ENCODE measurements around the gene NAALADL1. TPM values are rescaled to one million over a fixed set of nuclear protein-coding genes. Genes with fewer than 3 reads are reported as not detected.

The NAALADL1 gene
- total RNA-seq, 2 donors from 2014 or later = 11.2 to 12.6 TPM

DNA sequence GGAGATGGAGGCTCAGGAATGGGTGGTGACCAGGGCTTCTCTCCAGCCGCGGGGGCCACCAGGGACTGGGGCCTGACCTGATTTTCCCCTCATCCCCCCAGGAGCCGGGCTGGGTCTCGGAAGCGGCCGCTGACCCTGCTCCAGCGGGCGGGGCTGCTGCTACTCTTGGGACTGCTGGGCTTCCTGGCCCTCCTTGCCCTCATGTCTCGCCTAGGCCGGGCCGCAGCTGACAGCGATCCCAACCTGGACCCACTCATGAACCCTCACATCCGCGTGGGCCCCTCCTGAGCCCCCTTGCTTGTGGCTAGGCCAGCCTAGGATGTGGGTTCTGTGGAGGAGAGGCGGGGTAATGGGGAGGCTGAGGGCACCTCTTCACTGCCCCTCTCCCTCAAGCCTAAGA lies 29.5 kb upstream of the NAALADL1 start:
- no peak overlapping the region for H3K4me3 Mint-ChIP-seq
- ATAC-seq (replicated peaks) = no peak
- H3K4me1 Mint-ChIP-seq = peaks cover 25% of the 10 kb centered on the region
- H3K9me3 Mint-ChIP-seq = no peaks in the 10 kb centered on the region
- no peak overlapping the region for H3K27ac Mint-ChIP-seq
- no peaks in the 10 kb centered on the region for H3K27me3 Mint-ChIP-seq
- peaks cover 61% of the 10 kb centered on the region for H3K36me3 Mint-ChIP-seq (ENCODE audit: low read depth)

DNA sequence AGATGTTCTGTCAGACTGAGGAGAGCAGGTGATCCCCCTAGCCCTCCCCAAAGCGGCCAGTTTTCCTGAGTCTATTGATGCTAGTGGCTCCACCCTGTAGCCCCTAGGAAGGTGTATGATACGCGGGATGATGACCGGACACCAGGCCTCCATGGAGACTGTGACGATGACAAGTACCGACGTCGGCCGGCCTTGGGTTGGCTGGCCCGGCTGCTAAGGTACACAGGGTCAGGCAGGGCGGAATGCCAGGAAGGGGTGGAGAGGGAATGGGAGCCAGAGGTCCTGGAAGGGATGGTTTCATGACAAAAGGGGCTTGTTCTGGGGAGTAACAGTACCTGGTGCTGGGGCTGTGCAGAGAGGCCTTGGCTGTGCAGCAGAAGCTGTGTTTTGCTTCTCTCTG lies 28.9 kb upstream of the NAALADL1 start:
- H3K4me3 Mint-ChIP-seq = no peak overlapping the region
- no peaks in the 10 kb centered on the region for H3K9me3 Mint-ChIP-seq
- peaks cover 67% of the 10 kb centered on the region for H3K36me3 Mint-ChIP-seq (ENCODE audit: low read depth)
- ATAC-seq (replicated peaks) = no peak
- H3K27ac Mint-ChIP-seq = no peak overlapping the region
- no peaks in the 10 kb centered on the region for H3K27me3 Mint-ChIP-seq
- H3K4me1 Mint-ChIP-seq = peaks cover 28% of the 10 kb centered on the region

DNA sequence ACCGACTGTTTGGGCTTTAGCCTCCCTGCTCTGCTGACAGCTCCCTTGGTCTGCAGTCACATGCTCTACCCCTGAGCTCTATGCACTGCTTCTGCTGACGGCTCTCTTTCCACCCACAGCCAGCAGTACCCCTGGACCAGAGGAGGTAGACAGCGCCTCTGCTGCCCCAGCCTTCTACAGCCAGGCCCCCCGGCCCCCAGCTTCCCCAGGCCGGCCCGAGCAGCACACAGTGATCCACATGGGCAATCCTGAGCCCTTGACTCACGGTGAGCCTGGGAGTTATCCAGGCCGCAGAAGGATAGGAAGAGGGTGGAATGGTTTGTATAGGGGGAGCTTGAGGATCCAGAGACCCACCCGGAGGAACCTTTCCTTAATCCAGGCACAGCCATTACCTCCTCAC lies 28.5 kb upstream of the NAALADL1 start:
- Mint-ChIP-seq H3K36me3 (ENCODE audit: low read depth) (peaks cover 70% of the 10 kb centered on the region), H3K4me1 (peaks cover 28% of the 10 kb centered on the region), H3K27ac (no peak overlapping the region), H3K4me3 (no peak overlapping the region), H3K9me3 (no peaks in the 10 kb centered on the region), H3K27me3 (no peaks in the 10 kb centered on the region)
- no peak for ATAC-seq (replicated peaks)

DNA sequence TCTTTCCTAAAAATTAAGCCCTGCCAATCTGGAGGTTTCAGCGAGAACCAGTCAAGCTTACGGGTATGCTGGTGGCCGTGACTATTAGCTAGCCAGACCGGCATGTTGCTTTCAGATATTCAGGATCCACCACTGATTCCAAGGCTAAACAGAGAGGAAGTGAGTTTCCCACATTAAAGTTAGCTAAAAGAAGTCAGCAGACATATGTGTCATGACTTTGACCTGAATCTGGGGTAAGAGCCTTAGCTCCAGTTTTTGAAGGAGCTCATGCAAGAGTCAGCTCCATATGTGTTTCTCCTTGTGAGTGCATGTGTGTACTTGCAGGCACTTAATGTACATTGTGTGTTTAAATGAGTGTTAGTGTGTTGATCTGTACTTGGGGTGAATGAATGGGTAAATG lies 27.1 kb upstream of the NAALADL1 start:
- Mint-ChIP-seq H3K4me3 (peak overlapping the region; percentile 98), H3K4me1 (peaks cover 33% of the 10 kb centered on the region), H3K9me3 (no peaks in the 10 kb centered on the region), H3K27me3 (no peaks in the 10 kb centered on the region), H3K27ac (peak overlapping the region; percentile 98), H3K36me3 (ENCODE audit: low read depth) (peaks cover 84% of the 10 kb centered on the region)
- ATAC-seq (replicated peaks) = no peak

DNA sequence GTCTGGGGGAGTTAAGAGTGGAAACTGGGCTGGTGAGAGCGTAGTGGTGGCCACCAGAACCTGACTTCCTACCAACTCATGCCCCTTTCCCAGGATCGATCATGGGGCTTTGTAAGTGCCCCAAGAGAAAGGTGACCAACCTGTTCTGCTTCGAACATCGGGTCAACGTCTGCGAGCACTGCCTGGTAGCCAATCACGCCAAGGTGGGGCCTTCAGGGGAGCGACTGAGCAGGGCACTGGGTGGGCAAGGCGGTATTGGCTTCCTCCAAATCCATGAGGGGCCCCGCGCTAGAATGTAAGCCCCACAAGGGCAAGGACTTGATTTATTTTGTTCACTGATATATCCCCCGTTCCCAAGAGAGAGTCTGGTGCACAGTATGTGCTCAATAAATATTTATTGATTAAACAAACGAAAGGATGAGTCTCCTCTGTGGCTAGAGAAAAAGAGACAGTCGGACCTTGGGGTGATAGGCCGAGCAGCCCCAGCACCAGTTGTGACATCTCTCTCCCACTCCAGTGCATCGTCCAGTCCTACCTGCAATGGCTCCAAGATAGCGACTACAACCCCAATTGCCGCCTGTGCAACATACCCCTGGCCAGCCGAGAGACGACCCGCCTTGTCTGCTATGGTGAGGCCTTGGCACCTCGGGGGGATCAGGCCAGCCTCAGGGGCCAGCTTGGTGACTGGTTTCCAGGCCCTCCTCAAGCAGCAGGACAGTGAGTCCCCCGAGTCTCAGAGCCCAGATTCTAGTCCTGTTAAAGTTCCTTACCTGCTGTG lies 26.4 kb upstream of the NAALADL1 start:
- ATAC-seq (replicated peaks) = no peak
- Mint-ChIP-seq H3K4me1 (peaks cover 33% of the 10 kb centered on the region), H3K36me3 (ENCODE audit: low read depth) (peaks cover 90% of the 10 kb centered on the region), H3K27me3 (no peaks in the 10 kb centered on the region), H3K9me3 (no peaks in the 10 kb centered on the region), H3K4me3 (peak overlapping the region; percentile 98), H3K27ac (peak overlapping the region; percentile 98)

DNA sequence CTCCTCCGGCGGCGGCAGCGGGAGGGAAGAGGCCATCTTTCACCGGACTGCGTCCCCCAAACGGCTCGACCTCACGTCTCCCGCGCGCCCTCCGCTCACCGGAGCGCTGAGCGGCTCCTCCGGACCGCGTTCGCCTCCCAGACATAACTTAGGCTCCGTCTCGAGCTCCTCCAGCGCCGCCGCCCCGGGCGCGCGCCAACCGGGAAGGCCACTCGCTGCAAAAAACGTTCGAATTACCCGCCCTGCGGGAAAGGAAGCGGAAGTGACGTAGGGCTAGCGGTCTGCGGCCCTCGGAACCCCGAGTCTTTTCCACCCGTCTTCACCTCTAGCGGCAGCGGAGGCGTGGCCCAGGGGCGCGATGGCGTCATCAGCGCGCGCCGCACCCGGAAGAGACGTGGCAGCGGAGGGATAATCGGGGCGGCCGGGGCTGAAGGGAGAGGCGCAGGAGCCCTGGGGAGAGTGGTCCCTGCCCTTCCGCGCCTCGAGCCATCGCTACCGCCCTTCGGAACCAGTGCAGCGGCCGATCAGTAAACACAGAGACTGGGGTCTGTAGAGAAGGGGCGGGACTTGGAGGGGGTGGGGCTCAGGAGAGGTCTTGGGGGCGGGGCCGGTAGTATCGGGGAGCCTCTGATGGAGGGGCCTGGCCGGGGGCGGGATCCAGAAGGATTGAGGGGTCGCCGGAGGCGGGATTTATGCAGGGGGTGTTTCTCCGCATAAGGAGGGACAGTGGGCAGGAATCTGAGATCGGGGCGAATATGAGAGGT lies 25.7 kb upstream of the NAALADL1 start, which contains the start of the genes CDCA5 and ZFPL1:
Gene CDCA5 (minus strand): TSS at position 207 of the 764 bp plus-strand sequence. CDS start 62 bp downstream, at position 145.
Gene ZFPL1 (plus strand): TSS at position 389 of the 764 bp plus-strand sequence. CDS start 477 bp downstream, outside the sequence.
- peak within 1 kb of the TSS; percentile 98 for H3K27ac Mint-ChIP-seq
- peak within 1 kb of the TSS; percentile 98 for H3K4me3 Mint-ChIP-seq

DNA sequence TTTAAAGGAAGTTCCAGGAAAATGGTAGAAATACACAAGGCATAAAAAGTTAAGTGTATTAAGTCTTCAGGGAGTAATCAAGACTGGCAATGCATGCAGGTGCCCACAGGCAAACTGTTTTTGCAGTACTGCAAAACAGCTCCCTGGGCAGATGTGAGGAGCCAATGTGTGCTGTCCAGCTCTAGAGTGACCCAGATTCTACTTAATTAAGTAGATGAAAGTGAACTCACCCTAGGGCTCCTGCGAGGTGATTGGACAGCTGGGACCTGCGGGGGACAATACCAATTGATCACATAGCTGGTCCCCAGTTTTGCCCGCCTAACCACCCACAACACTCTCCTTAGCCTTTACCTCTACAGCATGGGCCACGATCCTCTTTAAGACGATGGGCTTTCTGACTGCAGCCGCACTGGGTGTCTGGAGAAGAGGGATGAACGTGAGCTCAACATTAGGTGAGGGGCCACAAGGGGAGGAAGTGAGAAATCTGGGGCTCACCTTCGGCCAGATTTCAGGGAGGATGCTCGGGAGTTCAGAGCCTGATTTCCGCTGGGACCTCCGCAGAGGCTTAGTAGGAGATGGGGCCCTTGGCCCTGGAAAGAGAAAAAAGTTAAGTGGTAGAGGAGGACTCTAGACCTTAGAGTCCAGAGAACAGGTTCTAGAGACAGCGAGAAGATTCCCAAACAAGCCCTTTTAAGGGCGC lies 24.9 kb upstream of the NAALADL1 start:
- H3K36me3 Mint-ChIP-seq (ENCODE audit: low read depth) = peaks cover 91% of the 10 kb centered on the region
- H3K9me3 Mint-ChIP-seq = no peaks in the 10 kb centered on the region
- H3K27ac Mint-ChIP-seq = peak overlapping the region; percentile 98
- peak overlapping the region; percentile 98 for H3K4me3 Mint-ChIP-seq
- peak; percentile 3 for ATAC-seq (replicated peaks)
- peaks cover 35% of the 10 kb centered on the region for H3K4me1 Mint-ChIP-seq
- no peaks in the 10 kb centered on the region for H3K27me3 Mint-ChIP-seq

More for the DNA sequence above, 25.7 kb upstream of the NAALADL1 start, which contains the start of the genes CDCA5 and ZFPL1:
- peaks cover 33% of the 10 kb centered on the region for H3K4me1 Mint-ChIP-seq
- ATAC-seq (replicated peaks) = peak; percentile 94
- H3K27me3 Mint-ChIP-seq = no peaks in the 10 kb centered on the region
- no peaks in the 10 kb centered on the region for H3K9me3 Mint-ChIP-seq
- H3K36me3 Mint-ChIP-seq (ENCODE audit: low read depth) = peaks cover 91% of the 10 kb centered on the region

DNA sequence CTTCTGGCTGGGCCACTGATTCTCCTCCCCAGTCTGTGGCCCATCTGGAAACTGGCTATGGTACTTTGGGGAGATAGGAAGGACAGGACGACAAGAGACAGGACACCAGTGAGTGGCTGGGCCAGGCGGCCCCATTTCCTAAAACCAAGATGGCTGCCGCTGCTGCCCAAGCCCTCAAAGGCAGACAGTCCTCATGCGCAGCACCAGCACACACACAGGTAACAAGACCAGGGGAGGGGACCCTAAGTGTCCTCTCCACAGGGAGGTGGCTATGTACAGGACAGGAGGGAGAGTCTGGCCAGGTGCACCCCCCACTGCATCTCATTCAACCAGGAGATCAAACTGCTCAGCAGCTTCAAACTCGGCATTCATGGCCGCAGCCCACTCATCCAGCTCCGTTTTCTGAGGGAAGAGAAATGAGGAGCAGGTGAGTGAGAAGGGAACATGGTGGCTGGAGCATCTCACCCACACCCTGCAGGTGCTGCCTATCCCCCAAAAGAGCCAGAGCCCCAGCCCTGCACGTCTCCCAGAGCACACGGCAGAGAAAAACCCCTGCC lies 20.5 kb upstream of the NAALADL1 start:
- no peak for ATAC-seq (replicated peaks)
- H3K9me3 Mint-ChIP-seq = no peaks in the 10 kb centered on the region
- H3K27me3 Mint-ChIP-seq = no peaks in the 10 kb centered on the region
- peak overlapping the region; percentile 87 for H3K27ac Mint-ChIP-seq
- H3K4me3 Mint-ChIP-seq = peak overlapping the region; percentile 38
- H3K36me3 Mint-ChIP-seq (ENCODE audit: low read depth) = peaks cover 79% of the 10 kb centered on the region
- peaks cover 27% of the 10 kb centered on the region for H3K4me1 Mint-ChIP-seq

DNA sequence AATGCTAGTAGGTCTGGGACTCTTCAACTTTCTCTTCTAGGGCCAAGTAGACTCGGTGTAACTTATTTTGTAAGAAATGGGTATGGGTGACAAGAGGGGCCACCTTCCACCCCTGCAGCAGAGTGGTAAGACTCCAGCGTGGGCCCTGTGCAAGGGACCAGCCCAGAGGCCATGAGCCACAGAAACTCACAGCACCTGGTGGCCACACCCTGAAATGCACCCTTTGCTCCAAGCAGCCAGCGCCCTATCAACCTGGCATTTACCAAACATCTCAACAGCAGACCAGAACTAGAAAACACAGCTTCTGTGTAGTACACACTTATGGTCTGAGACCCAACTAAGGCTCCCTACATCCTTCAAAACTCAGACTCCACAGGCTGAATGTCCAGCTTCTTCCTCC lies 19.8 kb upstream of the NAALADL1 start:
- Mint-ChIP-seq H3K27ac (peak overlapping the region; percentile 87), H3K36me3 (ENCODE audit: low read depth) (peaks cover 72% of the 10 kb centered on the region), H3K4me1 (peaks cover 24% of the 10 kb centered on the region), H3K27me3 (no peaks in the 10 kb centered on the region), H3K4me3 (peak overlapping the region; percentile 38), H3K9me3 (no peaks in the 10 kb centered on the region)
- ATAC-seq (replicated peaks) = peak; percentile 90

DNA sequence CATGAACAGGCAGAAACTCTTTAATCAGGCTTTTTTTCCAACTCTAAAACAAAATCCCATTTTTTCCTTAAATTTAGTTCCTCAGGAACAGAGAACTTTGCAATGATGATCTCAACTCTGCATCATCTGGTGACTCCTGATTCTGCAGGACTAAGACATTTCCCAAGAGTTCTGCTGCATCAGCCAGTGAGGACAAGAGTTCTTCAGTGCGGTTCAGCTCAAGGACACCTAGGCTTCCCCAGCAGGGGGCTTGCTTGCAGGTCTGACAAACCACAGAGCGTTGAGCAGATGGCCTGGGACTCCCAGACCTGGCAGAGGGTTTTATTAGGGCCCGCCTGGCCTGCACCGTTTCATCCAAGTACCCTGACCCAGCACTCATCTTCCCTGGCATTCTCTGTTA lies 19.1 kb upstream of the NAALADL1 start:
- Mint-ChIP-seq H3K9me3 (no peaks in the 10 kb centered on the region), H3K4me3 (no peak overlapping the region), H3K36me3 (ENCODE audit: low read depth) (peaks cover 65% of the 10 kb centered on the region), H3K27ac (no peak overlapping the region), H3K27me3 (no peaks in the 10 kb centered on the region), H3K4me1 (peaks cover 18% of the 10 kb centered on the region)
- no peak for ATAC-seq (replicated peaks)

DNA sequence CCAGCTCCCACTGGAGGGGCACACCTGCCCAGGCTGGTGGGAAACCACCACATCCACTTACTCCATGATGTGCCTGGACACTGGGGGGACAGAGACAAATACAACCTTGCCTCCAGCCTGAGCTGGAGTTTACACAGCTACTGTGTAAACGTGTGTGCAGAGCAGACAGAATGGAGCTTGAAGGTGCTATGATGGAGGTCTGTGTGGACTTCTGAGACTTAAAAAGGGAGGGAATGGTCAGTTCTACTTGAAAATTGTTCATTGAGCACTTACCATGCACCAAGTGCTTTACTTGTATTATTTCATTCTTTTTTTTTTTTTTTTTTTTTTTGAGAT lies 14.2 kb upstream of the NAALADL1 start:
- H3K4me1 Mint-ChIP-seq = no peaks in the 10 kb centered on the region
- ATAC-seq (replicated peaks) = no peak
- no peak overlapping the region for H3K4me3 Mint-ChIP-seq
- no peaks in the 10 kb centered on the region for H3K27me3 Mint-ChIP-seq
- H3K36me3 Mint-ChIP-seq (ENCODE audit: low read depth) = peaks cover 17% of the 10 kb centered on the region
- H3K9me3 Mint-ChIP-seq = no peaks in the 10 kb centered on the region
- H3K27ac Mint-ChIP-seq = no peak overlapping the region

DNA sequence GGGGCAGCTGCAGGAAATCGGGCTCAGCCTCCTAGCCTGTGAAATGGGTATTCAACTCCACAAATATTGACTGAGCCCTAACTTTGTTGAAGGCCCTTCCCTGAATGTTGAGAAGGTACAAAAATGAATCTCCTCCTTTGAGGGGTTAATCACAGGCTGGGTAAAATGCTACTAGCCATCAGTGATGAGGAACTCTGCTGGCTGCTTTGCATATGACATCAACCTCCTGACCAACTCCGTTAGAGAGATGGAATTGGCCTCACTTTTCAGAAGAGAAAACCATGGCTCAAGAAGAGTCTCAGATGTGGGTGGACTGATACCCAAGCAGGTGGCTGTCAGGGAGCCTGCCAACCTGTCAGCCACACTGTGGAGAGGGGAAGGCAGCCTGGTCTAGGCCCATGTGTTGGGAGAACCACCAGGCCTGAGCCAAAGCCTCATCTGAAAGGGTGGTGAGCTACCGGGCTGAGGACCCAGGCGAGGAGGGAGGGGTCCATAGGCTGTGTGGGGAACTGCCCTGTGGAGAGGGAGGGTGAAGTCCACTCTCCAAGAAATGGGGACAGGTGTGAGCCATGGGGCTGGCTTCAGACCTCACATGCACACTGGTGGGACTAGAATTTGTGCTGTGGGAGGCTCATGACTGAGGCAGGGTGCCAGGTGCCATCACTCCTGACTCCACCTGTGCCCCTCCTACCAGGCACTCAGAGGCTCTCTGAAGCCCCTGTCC lies 13.7 kb upstream of the NAALADL1 start:
- Mint-ChIP-seq H3K36me3 (ENCODE audit: low read depth) (peaks cover 12% of the 10 kb centered on the region), H3K4me1 (no peaks in the 10 kb centered on the region), H3K9me3 (no peaks in the 10 kb centered on the region), H3K27me3 (no peaks in the 10 kb centered on the region), H3K4me3 (no peak overlapping the region), H3K27ac (no peak overlapping the region)
- ATAC-seq (replicated peaks) = no peak

DNA sequence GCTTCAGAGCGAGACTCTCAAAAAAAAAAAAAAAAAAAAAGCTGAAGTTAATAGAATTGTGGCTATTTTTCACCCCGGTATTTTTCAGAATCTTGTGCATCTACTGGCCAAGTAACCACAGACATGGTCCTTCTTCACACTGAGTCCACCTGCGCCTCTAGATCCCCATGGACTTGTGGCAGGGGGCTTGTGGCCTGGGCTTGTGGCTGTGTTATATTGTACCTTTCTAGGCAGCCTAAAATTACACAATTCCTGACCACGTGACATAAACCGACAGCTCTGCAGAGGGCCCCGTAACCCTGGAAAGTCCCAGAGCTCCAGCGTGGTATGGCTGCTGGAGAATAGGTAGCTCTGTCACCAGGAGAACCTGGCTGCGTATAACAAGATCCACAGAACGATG lies 10.9 kb upstream of the NAALADL1 start:
- H3K36me3 Mint-ChIP-seq (ENCODE audit: low read depth) = no peaks in the 10 kb centered on the region
- no peak overlapping the region for H3K4me3 Mint-ChIP-seq
- no peak for ATAC-seq (replicated peaks)
- no peaks in the 10 kb centered on the region for H3K9me3 Mint-ChIP-seq
- H3K27me3 Mint-ChIP-seq = no peaks in the 10 kb centered on the region
- no peaks in the 10 kb centered on the region for H3K4me1 Mint-ChIP-seq
- H3K27ac Mint-ChIP-seq = no peak overlapping the region

DNA sequence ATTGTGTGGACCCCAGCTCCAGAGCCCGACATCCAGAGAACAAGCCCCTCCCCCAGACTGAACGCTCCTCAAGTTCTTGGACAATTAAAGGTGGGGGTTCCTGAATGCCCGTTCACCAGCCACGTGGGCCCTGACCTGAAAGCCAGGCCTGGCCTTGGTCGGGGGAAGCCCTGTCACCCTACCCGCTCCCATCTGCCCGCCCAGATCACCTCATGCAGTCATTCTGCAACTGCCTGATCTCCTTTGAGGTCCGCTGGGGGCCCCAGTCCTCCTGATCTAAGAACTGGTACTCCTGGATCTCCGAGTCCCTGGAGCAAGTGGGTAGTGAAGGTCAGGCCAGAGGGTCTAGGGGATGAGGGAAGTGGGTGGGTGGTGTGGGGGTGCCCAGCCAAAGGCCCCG lies 9.1 kb upstream of the NAALADL1 start:
- no peaks in the 10 kb centered on the region for H3K27me3 Mint-ChIP-seq
- H3K36me3 Mint-ChIP-seq (ENCODE audit: low read depth) = no peaks in the 10 kb centered on the region
- no peak for ATAC-seq (replicated peaks)
- no peak overlapping the region for H3K27ac Mint-ChIP-seq
- H3K9me3 Mint-ChIP-seq = no peaks in the 10 kb centered on the region
- H3K4me1 Mint-ChIP-seq = no peaks in the 10 kb centered on the region
- no peak overlapping the region for H3K4me3 Mint-ChIP-seq
